Measurements from ENCODE around the gene RUNX2. TPM values are rescaled to one million over a fixed set of nuclear protein-coding genes. Genes with fewer than 3 reads are reported as not detected.

RUNX2 gene
- total and polyA plus RNA-seq, 4 donors = 0.83 to 2.8 (median 2.0) TPM

- Histone ChIP-seq H3K4me1 (ENCODE audit: control insufficient read depth, insufficient read depth, low read length) (no peaks in the 10 kb centered on the region), H3K4me3 (ENCODE audit: low read depth, low read length) (no peak overlapping the region), H3K27me3 (ENCODE audit: control insufficient read depth, insufficient read depth, low read length) (no peaks in the 10 kb centered on the region), H3K36me3 (ENCODE audit: control insufficient read depth, insufficient read depth, low read length) (no peaks in the 10 kb centered on the region), H3K9me3 (ENCODE audit: control insufficient read depth, insufficient read depth, low read length) (no peaks in the 10 kb centered on the region), H3K27ac (ENCODE audit: low read depth, low read length) (no peak overlapping the region)
- DNase-seq (ENCODE audit: low read depth in 4 of 6, low spot score in 6 of 6) = no peak
- no CpG with 5 or more reads among the region's 3 CpGs for WGBS (ENCODE audit: insufficient coverage)
These were observed 60.2 kb downstream of the RUNX2 start for GRCh38 chr6:45388328-45388727.

- H3K4me3 ChIP-seq (ENCODE audit: low read depth, low read length) = no peak overlapping the region
- no peaks in the 10 kb centered on the region for H3K36me3 ChIP-seq (ENCODE audit: control insufficient read depth, insufficient read depth, low read length)
- WGBS (ENCODE audit: insufficient coverage) = no CpG with 5 or more reads among the region's 4 CpGs
- no peaks in the 10 kb centered on the region for H3K27me3 ChIP-seq (ENCODE audit: control insufficient read depth, insufficient read depth, low read length)
- no peak for DNase-seq (ENCODE audit: low read depth in 4 of 6, low spot score in 6 of 6)
- H3K9me3 ChIP-seq (ENCODE audit: control insufficient read depth, insufficient read depth, low read length) = no peaks in the 10 kb centered on the region
- H3K4me1 ChIP-seq (ENCODE audit: control insufficient read depth, insufficient read depth, low read length) = no peaks in the 10 kb centered on the region
- H3K27ac ChIP-seq (ENCODE audit: low read depth, low read length) = no peak overlapping the region
These were observed 66.5 kb downstream of the RUNX2 start for GRCh38 chr6:45394586-45395095.

- Histone ChIP-seq H3K27ac (ENCODE audit: low read depth, low read length) (no peak overlapping the region), H3K27me3 (ENCODE audit: control insufficient read depth, insufficient read depth, low read length) (no peaks in the 10 kb centered on the region), H3K36me3 (ENCODE audit: control insufficient read depth, insufficient read depth, low read length) (no peaks in the 10 kb centered on the region)
These were observed 70.1 kb downstream of the RUNX2 start for GRCh38 chr6:45398075-45398813.

GRCh38 chr6:45400021-45400420 is 71.9 kb downstream of the RUNX2 start:
- no peak for DNase-seq (ENCODE audit: low read depth in 4 of 6, low spot score in 6 of 6)
- Histone ChIP-seq H3K9me3 (ENCODE audit: control insufficient read depth, insufficient read depth, low read length) (no peaks in the 10 kb centered on the region), H3K4me3 (ENCODE audit: low read depth, low read length) (no peak overlapping the region), H3K36me3 (ENCODE audit: control insufficient read depth, insufficient read depth, low read length) (no peaks in the 10 kb centered on the region), H3K27ac (ENCODE audit: low read depth, low read length) (no peak overlapping the region), H3K27me3 (ENCODE audit: control insufficient read depth, insufficient read depth, low read length) (no peaks in the 10 kb centered on the region), H3K4me1 (ENCODE audit: control insufficient read depth, insufficient read depth, low read length) (no peaks in the 10 kb centered on the region)
- no CpG with 5 or more reads among the region's 2 CpGs for WGBS (ENCODE audit: insufficient coverage)

More at GRCh38 chr6:45398075-45398813, 70.1 kb downstream of the RUNX2 start:
- WGBS (ENCODE audit: insufficient coverage) = no CpG with 5 or more reads among the region's 2 CpGs
- no peaks in the 10 kb centered on the region for H3K9me3 ChIP-seq (ENCODE audit: control insufficient read depth, insufficient read depth, low read length)
- H3K4me1 ChIP-seq (ENCODE audit: control insufficient read depth, insufficient read depth, low read length) = no peaks in the 10 kb centered on the region
- H3K4me3 ChIP-seq (ENCODE audit: low read depth, low read length) = no peak overlapping the region
- peak in 1 of 6 donors; percentile 9 for DNase-seq (ENCODE audit: low read depth in 4 of 6, low spot score in 6 of 6)

- peaks cover 18% of the 10 kb centered on the region for H3K27me3 ChIP-seq (ENCODE audit: control insufficient read depth, insufficient read depth, low read length)
- no peaks in the 10 kb centered on the region for H3K9me3 ChIP-seq (ENCODE audit: control insufficient read depth, insufficient read depth, low read length)
- no peak overlapping the region for H3K4me3 ChIP-seq (ENCODE audit: low read depth, low read length)
- no CpG with 5 or more reads among the region's 5 CpGs for WGBS (ENCODE audit: insufficient coverage)
- H3K27ac ChIP-seq (ENCODE audit: low read depth, low read length) = no peak overlapping the region
- DNase-seq (ENCODE audit: low read depth in 4 of 6, low spot score in 6 of 6) = no peak
- no peaks in the 10 kb centered on the region for H3K36me3 ChIP-seq (ENCODE audit: control insufficient read depth, insufficient read depth, low read length)
- no peaks in the 10 kb centered on the region for H3K4me1 ChIP-seq (ENCODE audit: control insufficient read depth, insufficient read depth, low read length)
These were observed 83.8 kb downstream of the RUNX2 start for GRCh38 chr6:45411959-45412358.

- WGBS (ENCODE audit: insufficient coverage) = 33% methylated on average over 2 of the region's 2 CpGs
- no peak overlapping the region for H3K4me3 ChIP-seq (ENCODE audit: low read depth, low read length)
- H3K4me1 ChIP-seq (ENCODE audit: control insufficient read depth, insufficient read depth, low read length) = peaks cover 11% of the 10 kb centered on the region
- H3K36me3 ChIP-seq (ENCODE audit: control insufficient read depth, insufficient read depth, low read length) = no peaks in the 10 kb centered on the region
- peaks cover 49% of the 10 kb centered on the region for H3K27me3 ChIP-seq (ENCODE audit: control insufficient read depth, insufficient read depth, low read length)
- H3K27ac ChIP-seq (ENCODE audit: low read depth, low read length) = no peak overlapping the region
- H3K9me3 ChIP-seq (ENCODE audit: control insufficient read depth, insufficient read depth, low read length) = no peaks in the 10 kb centered on the region
- no peak for DNase-seq (ENCODE audit: low read depth in 4 of 6, low spot score in 6 of 6)
These were observed 87.2 kb downstream of the RUNX2 start for GRCh38 chr6:45415315-45415714.

GRCh38 chr6:45415788-45416518 is 87.8 kb downstream of the RUNX2 start:
- 100% methylated on average over 1 of the region's 3 CpGs for whole genome bisulfite sequencing (ENCODE audit: insufficient coverage)
- peaks cover 56% of the 10 kb centered on the region for H3K27me3 ChIP-seq (ENCODE audit: control insufficient read depth, insufficient read depth, low read length)
- DNase-seq (ENCODE audit: low read depth in 4 of 6, low spot score in 6 of 6) = no peak
- H3K27ac ChIP-seq (ENCODE audit: low read depth, low read length) = no peak overlapping the region
- H3K36me3 ChIP-seq (ENCODE audit: control insufficient read depth, insufficient read depth, low read length) = no peaks in the 10 kb centered on the region
- H3K4me3 ChIP-seq (ENCODE audit: low read depth, low read length) = no peak overlapping the region
- H3K9me3 ChIP-seq (ENCODE audit: control insufficient read depth, insufficient read depth, low read length) = no peaks in the 10 kb centered on the region
- peaks cover 15% of the 10 kb centered on the region for H3K4me1 ChIP-seq (ENCODE audit: control insufficient read depth, insufficient read depth, low read length)

GRCh38 chr6:45416700-45417099 is 88.6 kb downstream of the RUNX2 start:
- no peak overlapping the region for H3K27ac ChIP-seq (ENCODE audit: low read depth, low read length)
- no peak overlapping the region for H3K4me3 ChIP-seq (ENCODE audit: low read depth, low read length)
- no CpG with 5 or more reads among the region's 2 CpGs for WGBS (ENCODE audit: insufficient coverage)
- H3K9me3 ChIP-seq (ENCODE audit: control insufficient read depth, insufficient read depth, low read length) = no peaks in the 10 kb centered on the region
- H3K27me3 ChIP-seq (ENCODE audit: control insufficient read depth, insufficient read depth, low read length) = peaks cover 63% of the 10 kb centered on the region
- no peak for DNase-seq (ENCODE audit: low read depth in 4 of 6, low spot score in 6 of 6)
- H3K36me3 ChIP-seq (ENCODE audit: control insufficient read depth, insufficient read depth, low read length) = no peaks in the 10 kb centered on the region
- H3K4me1 ChIP-seq (ENCODE audit: control insufficient read depth, insufficient read depth, low read length) = peaks cover 20% of the 10 kb centered on the region

- Histone ChIP-seq H3K9me3 (ENCODE audit: control insufficient read depth, insufficient read depth, low read length) (no peaks in the 10 kb centered on the region), H3K36me3 (ENCODE audit: control insufficient read depth, insufficient read depth, low read length) (no peaks in the 10 kb centered on the region), H3K4me1 (ENCODE audit: control insufficient read depth, insufficient read depth, low read length) (peaks cover 26% of the 10 kb centered on the region), H3K4me3 (ENCODE audit: low read depth, low read length) (no peak overlapping the region), H3K27ac (ENCODE audit: low read depth, low read length) (no peak overlapping the region), H3K27me3 (ENCODE audit: control insufficient read depth, insufficient read depth, low read length) (peaks cover 69% of the 10 kb centered on the region)
- DNase-seq (ENCODE audit: low read depth in 4 of 6, low spot score in 6 of 6) = no peak
- WGBS (ENCODE audit: insufficient coverage) = no CpG with 5 or more reads among the region's 2 CpGs
These were observed 89.3 kb downstream of the RUNX2 start for GRCh38 chr6:45417436-45417835.
